IMR-90 (cell line): Measurements from ENCODE around the gene LETM1. TPM values are rescaled to one million over a fixed set of nuclear protein-coding genes. Genes with fewer than 3 reads are reported as not detected.

Experiments used
- ATAC-seq: fragments of 200-7000 bp; cut with Tn5 transposase; 2 replicates; pipeline ENCODE4 v1.9.1; 2020; ENCODE audit warnings: low read depth, mild to moderate bottlenecking, moderate library complexity
- BruUV-seq: library from RNA; stranded (reverse); fragments of 400-500 nt; replicated peaks from 2 replicates; lab custom pipeline; 2021; lab: Mats Ljungman, UMichigan
- CTCF ChIA-PET: fragments of 300-600 bp; formaldehyde crosslinking; extraction: SDS; loops from one replicate; lab custom pipeline; 2021; ENCODE audit warnings: antibody characterized with exemption; lab: Yijun Ruan, JAX
- POLR2A ChIA-PET: fragments of 300-600 bp; sonication (Branson Sonifier 250); formaldehyde crosslinking; loops from one replicate; lab custom pipeline; 2022; ENCODE audit warnings: antibody characterized with exemption; ENCODE audit not compliant: unreplicated experiment; lab: Charles Lee
- DNase-seq: peaks from one replicate; pipeline ENCODE4 v3.0.0; 2013
- H2AFZ ChIP-seq: replicated peaks from 2 replicates; pipeline ENCODE3; 2013; ENCODE audit warnings: low read length, mild to moderate bottlenecking; ENCODE audit not compliant: poor library complexity
- H2AK5ac ChIP-seq: 2 replicates; pipeline ENCODE4 v1.6.1; 2013; ENCODE audit warnings: low read depth, low read length, inconsistent platforms
- H2AK9ac ChIP-seq: replicated peaks from 2 replicates; pipeline ENCODE3; 2013; ENCODE audit warnings: mild to moderate bottlenecking, low read depth, low read length, moderate library complexity; ENCODE audit not compliant: poor library complexity
- H2BK120ac ChIP-seq: 2 replicates; pipeline ENCODE4 v1.6.1; 2013; ENCODE audit warnings: low read depth, low read length, inconsistent platforms
- H2BK15ac ChIP-seq: 3 replicates; pipeline ENCODE4 v1.6.1; 2013; ENCODE audit warnings: low read depth, low read length, inconsistent platforms
- H2BK20ac ChIP-seq: 2 replicates; pipeline ENCODE4 v1.6.1; 2013; ENCODE audit warnings: low read depth, mild to moderate bottlenecking, inconsistent platforms, low read length, moderate library complexity
- H2BK5ac ChIP-seq: 2 replicates; pipeline ENCODE4 v1.6.1; 2013; ENCODE audit warnings: mild to moderate bottlenecking, low read depth, low read length, inconsistent platforms; ENCODE audit not compliant: poor library complexity, severe bottlenecking
- H3K14ac ChIP-seq: replicated peaks from 2 replicates; pipeline ENCODE4 v1.6.1; 2013; ENCODE audit warnings: low read depth, low read length, inconsistent platforms
- H3K18ac ChIP-seq: 2 replicates; pipeline ENCODE4 v1.6.1; 2013; ENCODE audit warnings: low read depth, low read length, control low read depth
- H3K23ac ChIP-seq: 2 replicates; pipeline ENCODE4 v1.6.1; 2013; ENCODE audit warnings: low read depth, low read length, inconsistent platforms
- H3K27ac ChIP-seq: 2 replicates; pipeline ENCODE4 v1.5.1; 2013; ENCODE audit warnings: mild to moderate bottlenecking, control low read depth, low read length; ENCODE audit not compliant: insufficient read depth
- H3K27me3 ChIP-seq: 2 replicates; pipeline ENCODE4 v1.6.1; 2013; ENCODE audit warnings: low read length; ENCODE audit not compliant: control insufficient read depth, insufficient read depth
- H3K36me3 ChIP-seq: 2 replicates; pipeline ENCODE4 v1.6.1; 2013; ENCODE audit warnings: low read length, mixed read lengths; ENCODE audit not compliant: control insufficient read depth, insufficient read depth
- H3K4ac ChIP-seq: 2 replicates; pipeline ENCODE4 v1.6.1; 2013; ENCODE audit warnings: low read depth, low read length, inconsistent platforms
- H3K4me1 ChIP-seq: 2 replicates; pipeline ENCODE4 v1.6.1; 2013; ENCODE audit warnings: low read length, mixed read lengths; ENCODE audit not compliant: control insufficient read depth, insufficient read depth
- H3K4me2 ChIP-seq: 2 replicates; pipeline ENCODE4 v1.6.1; 2013; ENCODE audit warnings: low read depth, mild to moderate bottlenecking, control low read depth, low read length, moderate library complexity
- H3K4me3 ChIP-seq: 2 replicates; pipeline ENCODE4 v1.5.1; 2013; ENCODE audit warnings: low read depth, mild to moderate bottlenecking, control low read depth, low read length, moderate library complexity; ENCODE audit not compliant: insufficient read depth
- H3K56ac ChIP-seq: 2 replicates; pipeline ENCODE4 v1.6.1; 2013; ENCODE audit warnings: low read length, inconsistent platforms; ENCODE audit not compliant: insufficient read depth; ENCODE audit errors: extremely low read depth
- H3K79me1 ChIP-seq, 2 experiments: 2 replicates each; pipeline ENCODE4 v1.6.1; 2013; ENCODE audit warnings: low read length in 2 of 2, inconsistent platforms in 1 of 2, low read depth in 1 of 2
- H3K9ac ChIP-seq: 2 replicates; pipeline ENCODE4 v1.6.1; 2013; ENCODE audit warnings: low read depth, low read length, control low read depth
- H3K9me1 ChIP-seq: 2 replicates; pipeline ENCODE4 v1.6.1; 2013; ENCODE audit warnings: low read length, inconsistent platforms; ENCODE audit not compliant: insufficient read depth
- H3K9me3 ChIP-seq: 2 replicates; pipeline ENCODE4 v1.6.1; 2013; ENCODE audit warnings: low read length; ENCODE audit not compliant: control insufficient read depth, insufficient read depth
- H4K20me1 ChIP-seq: 2 replicates; pipeline ENCODE4 v1.6.1; 2013; ENCODE audit warnings: low read length, inconsistent platforms; ENCODE audit not compliant: insufficient read depth
- H4K5ac ChIP-seq: 2 replicates; pipeline ENCODE4 v1.6.1; 2013; ENCODE audit warnings: mild to moderate bottlenecking, low read depth, low read length, control low read depth
- H4K8ac ChIP-seq, 2 experiments: 2 replicates each; pipeline ENCODE4 v1.6.1; 2013; ENCODE audit warnings: low read depth in 2 of 2, low read length in 2 of 2, control low read depth in 1 of 2, inconsistent platforms in 1 of 2
- H4K91ac ChIP-seq: 2 replicates; pipeline ENCODE4 v1.6.1; 2013; ENCODE audit warnings: low read depth, low read length, inconsistent platforms; ENCODE audit not compliant: insufficient read depth
- BHLHE40 ChIP-seq: fragments of 150-350 bp; IDR thresholded peaks from 2 replicates; pipeline ENCODE4 v1.6.1; 2016; ENCODE audit warnings: mild to moderate bottlenecking, low read depth, low read length
- CEBPB ChIP-seq: IDR thresholded peaks from 2 replicates; pipeline ENCODE4 v1.6.1; 2012; ENCODE audit warnings: low read depth, low read length, improper control_type of control experiment
- CTCF ChIP-seq: conservative IDR thresholded peaks from 2 replicates; pipeline ENCODE4 v1.5.1; 2012; ENCODE audit warnings: mild to moderate bottlenecking, low read depth, low read length, improper control_type of control experiment
- MAFK ChIP-seq: IDR thresholded peaks from 2 replicates; pipeline ENCODE4 v1.6.1; 2012; ENCODE audit warnings: low read depth, low read length, improper control_type of control experiment
- MAZ ChIP-seq: IDR thresholded peaks from 2 replicates; pipeline ENCODE4 v1.6.1; 2012; ENCODE audit warnings: low read depth, mild to moderate bottlenecking, low read length, improper control_type of control experiment, moderate library complexity, borderline replicate concordance
- MXI1 ChIP-seq: IDR thresholded peaks from 2 replicates; pipeline ENCODE4 v1.6.1; 2012; ENCODE audit warnings: low read depth, mild to moderate bottlenecking, low read length, moderate library complexity, borderline replicate concordance
- POLR2A ChIP-seq: IDR thresholded peaks from 2 replicates; pipeline ENCODE4 v1.6.1; 2012; ENCODE audit warnings: mild to moderate bottlenecking, low read depth, low read length
- RAD21 ChIP-seq: IDR thresholded peaks from 2 replicates; pipeline ENCODE4 v1.6.1; 2012; ENCODE audit warnings: low read length, improper control_type of control experiment
- RFX5 ChIP-seq: IDR thresholded peaks from 2 replicates; pipeline ENCODE4 v1.8.0; 2012; ENCODE audit warnings: low read depth, mild to moderate bottlenecking, low read length, moderate library complexity
- SMC3 ChIP-seq: fragments of 150-350 bp; IDR thresholded peaks from 2 replicates; pipeline ENCODE4 v1.6.1; 2016; ENCODE audit warnings: low read depth, mild to moderate bottlenecking, antibody characterized with exemption, low read length, moderate library complexity
- USF2 ChIP-seq: fragments of 150-350 bp; IDR thresholded peaks from 2 replicates; pipeline ENCODE4 v1.6.1; 2017; ENCODE audit warnings: mild to moderate bottlenecking, antibody characterized with exemption, low read length, low read depth
- WGBS, 2 experiments: methylation state at CpG; one replicate each; pipeline versions ENCODE4 v1.1.5 to v1.1.7; 2013; ENCODE audit warnings: missing lambda C conversion rate in 2 of 2; ENCODE audit not compliant: insufficient read length in 1 of 2; ENCODE audit errors: extremely low coverage in 2 of 2; 5-methylcytosine and 5-hydroxymethylcytosine counted together
- dilution Hi-C: fragments of 300-500 bp; cut with HindIII; formaldehyde crosslinking; loops from one replicate; pipeline ENCODE4 v1.14.3; 2018; ENCODE audit warnings: low sequenced_read_pairs; ENCODE audit not compliant: unreplicated experiment
- in situ Hi-C: fragments of 300-500 bp; cut with MboI; formaldehyde crosslinking; loops from 3 replicates; pipeline ENCODE4 v1.14.3; 2019; ENCODE audit warnings: low sequenced_read_pairs, inconsistent platforms, mixed read lengths
- intact Hi-C: fragments of 100-400 bp; cut with micrococcal nuclease; formaldehyde crosslinking; loops from 2 replicates; pipeline ENCODE4 v1.10.0; 2022
- polyA plus RNA-seq, 3 experiments: library from polyadenylated mRNA; depleted of rRNA; stranded (reverse); fragments of >200 nt; gene quantifications; 2 replicates each; pipeline ENCODE4 v1.2.3, GENCODE V29; 2012; ENCODE audit warnings: low replicate concordance in 1 of 3
- total RNA-seq: library from RNA; depleted of rRNA; stranded (reverse); fragments of >200 nt; gene quantifications from 2 replicates; pipeline ENCODE4 v1.2.3, GENCODE V29; 2012

The LETM1 gene
- total and polyA plus RNA-seq, 2 of the 4 experiments (the other 2 are of a cell fraction): 25.0 to 49.3 TPM

GRCh38 chr4:1836650-1837049, 19.3 kb downstream of the LETM1 start:
- Histone ChIP-seq H3K9ac (no peak overlapping the region), H3K23ac (no peak overlapping the region), H3K79me1 (peaks cover 22 to 42% of the 10 kb centered on the region in 2 experiments), H3K4me3 (no peak overlapping the region), H3K36me3 (peaks cover 61% of the 10 kb centered on the region), H3K18ac (no peak overlapping the region), H3K56ac (no peak overlapping the region), H4K5ac (no peak overlapping the region), H3K14ac (no peak overlapping the region), H3K9me3 (no peaks in the 10 kb centered on the region), H3K27me3 (no peaks in the 10 kb centered on the region), H3K9me1 (peaks cover 2% of the 10 kb centered on the region; the same call in 1 of the 2 replicates), H2BK120ac (no peak overlapping the region), H3K4me2 (no peak overlapping the region), H4K8ac (no peak overlapping the region), H2BK5ac (no peak overlapping the region), H2AK9ac (no peak overlapping the region), H2BK15ac (no peak overlapping the region), H3K4ac (no peak overlapping the region), H3K27ac (no peak overlapping the region), H2BK20ac (no peak overlapping the region), H4K20me1 (peaks cover 10% of the 10 kb centered on the region), H3K4me1 (no peaks in the 10 kb centered on the region; the same call in 1 of the 2 replicates), H2AK5ac (no peak overlapping the region), H4K91ac (no peak overlapping the region), H2AFZ (no peak overlapping the region)
- TF ChIP-seq SMC3: no peak
- no peak for TF ChIP-seq RAD21
- TF ChIP-seq POLR2A: no peak
- no peak for TF ChIP-seq BHLHE40
- no peak for TF ChIP-seq RFX5
- TF ChIP-seq CTCF: no peak
- no peak for TF ChIP-seq USF2
- no peak for TF ChIP-seq MXI1
- TF ChIP-seq MAFK: no peak
- TF ChIP-seq CEBPB: no peak
- TF ChIP-seq MAZ: no peak
- ChIA-PET POLR2A (no interaction called here), CTCF (no interaction called here)
- no TSS peak for BruUV-seq
- intact Hi-C loops (no loop called here), in situ Hi-C loops (no loop called here), dilution Hi-C loops (no loop called here)
- DNase-seq: no peak
- whole genome bisulfite sequencing, 2 experiments: 100% methylated on average over 3 of the region's 7 CpGs; no CpG with 5 or more reads in 1 of the 2 experiments
- no peak for ATAC-seq
